K562 (cell line): ENCODE data around the gene EXOC4. TPM values are rescaled to one million over a fixed set of nuclear protein-coding genes. Genes with fewer than 3 reads are reported as not detected.

Source experiments
- ARID4B ChIP-seq: sonication (generic); formaldehyde crosslinking; IDR thresholded peaks from 2 replicates; pipeline ENCODE4 v1.8.0; 2022; ENCODE audit warnings: mild to moderate bottlenecking, missing genetic modification reagents
- KLF13 ChIP-seq: fragments of 450-650 bp; IDR thresholded peaks from 2 replicates; pipeline ENCODE4 v1.6.1; 2016; ENCODE audit warnings: missing genetic modification characterization, low read depth, mild to moderate bottlenecking, missing compliant biosample characterization, moderate library complexity, borderline replicate concordance
- KLF16 ChIP-seq: IDR thresholded peaks from 2 replicates; pipeline ENCODE4 v1.6.1; 2016; ENCODE audit warnings: antibody characterized with exemption
- PRPF4 ChIP-seq: fragments of 200-400 bp; formaldehyde crosslinking; IDR thresholded peaks from one replicate; pipeline ENCODE4 v1.6.1; 2017; ENCODE audit warnings: low read length, low read depth, mild to moderate bottlenecking; ENCODE audit not compliant: insufficient read depth, poor library complexity, severe bottlenecking
- PTTG1 ChIP-seq: fragments of 450-650 bp; IDR thresholded peaks from 2 replicates; pipeline ENCODE4 v1.6.1; 2016; ENCODE audit warnings: low read depth, mild to moderate bottlenecking, missing genetic modification characterization, missing compliant biosample characterization
- RAD21 ChIP-seq, 2 experiments: fragments of 250-450 bp in 1 of 2; fragments of 450-650 bp in 1 of 2; sonication (Bioruptor Pico) in 1 of 2; formaldehyde crosslinking in 1 of 2; IDR thresholded peaks in 1 of 2; conservative IDR thresholded peaks in 1 of 2; 2 replicates each; pipeline versions ENCODE4 v1.4.0 to v1.8.0; 2020 to 2022; ENCODE audit warnings: mild to moderate bottlenecking in 2 of 2, moderate library complexity in 1 of 2
- RBM17 ChIP-seq: fragments of 200-400 bp; formaldehyde crosslinking; IDR thresholded peaks from 2 replicates; pipeline ENCODE4 v1.6.1; 2017; ENCODE audit warnings: low read depth, mild to moderate bottlenecking, low read length, borderline replicate concordance
- RBM39 ChIP-seq: fragments of 200-400 bp; formaldehyde crosslinking; optimal IDR thresholded peaks from 2 replicates; pipeline ENCODE3; 2018; ENCODE audit warnings: low read depth, low read length
- RUNX1 ChIP-seq: sonication (generic); IDR thresholded peaks from 2 replicates; pipeline ENCODE4 v1.6.1; 2016; ENCODE audit warnings: antibody characterized with exemption, low read depth
- ZBTB17 ChIP-seq: fragments of 450-650 bp; formaldehyde crosslinking; IDR thresholded peaks from 2 replicates; pipeline ENCODE4 v1.4.0; 2020; ENCODE audit warnings: mild to moderate bottlenecking
- ZNF699 ChIP-seq: fragments of 250-450 bp; sonication (Bioruptor Pico); IDR thresholded peaks from 2 replicates; pipeline ENCODE4 v1.8.0; 2021; ENCODE audit warnings: mild to moderate bottlenecking, moderate library complexity; ENCODE audit not compliant: insufficient replicate concordance
- ZNF75A ChIP-seq: fragments of 450-650 bp; formaldehyde crosslinking; IDR thresholded peaks from 2 replicates; pipeline ENCODE4 v1.4.0; 2020; ENCODE audit warnings: mild to moderate bottlenecking
- ZNF76 ChIP-seq: fragments of 250-450 bp; sonication (Bioruptor Pico); IDR thresholded peaks from 2 replicates; pipeline ENCODE4 v1.4.0; 2020; ENCODE audit warnings: mild to moderate bottlenecking, moderate library complexity, borderline replicate concordance
- polyA plus RNA-seq, 8 experiments: library from polyadenylated mRNA; depleted of rRNA in 4 of 8; stranded (reverse) in 5 of 8; unstranded in 3 of 8; fragments of >200 nt; fragmentation: Nextera tagmentation in 2 of 8; fragmentation: Illumina TruSeq in 1 of 8; extraction: Ambion mirVana in 2 of 8; extraction: Trizol in 1 of 8; gene quantifications; 2 replicates each; pipeline versions ENCODE4 v1.2.1 to v1.2.3, GENCODE V29; 2011 to 2014; ENCODE audit warnings: inconsistent platforms in 1 of 8, missing spikeins in 1 of 8
- total RNA-seq, 7 experiments: library from RNA; depleted of rRNA in 6 of 7; stranded (reverse); fragments of >200 nt in 6 of 7; fragmentation: Illumina TruSeq in 2 of 7; extraction: Trizol in 2 of 7; gene quantifications; 2 replicates each; pipeline versions ENCODE4 v1.2.1 to v1.2.3, GENCODE V29; 2011 to 2021; ENCODE audit warnings: low replicate concordance in 1 of 7

EXOC4 gene
- total and polyA plus RNA-seq, 9 of the 15 experiments (the other 6 are each of a cell fraction or from before 2014, with no cell fraction given), result 18.5 to 73.1 (median 46.6) TPM

- TF ChIP-seq ARID4B (no peak), PTTG1 (tag) (no peak), RBM17 (no peak), ZBTB17 (no peak), ZNF76 (CRISPR knock-in tag) (no peak), PRPF4 (no peak), ZNF699 (CRISPR knock-in tag) (no peak), RBM39 (no peak), RUNX1 (no peak), KLF13 (tag) (no peak), KLF16 (no peak), RAD21 (CRISPR knock-in tag; conservative IDR thresholded peaks at IDR 0.05 in 1 of 2, IDR thresholded peaks at IDR 0.05 in 1 of 2) (no peak), ZNF75A (no peak)
- TF ChIP-seq, all 486 proteins: peak for 0
These were observed 138.3 kb downstream of the EXOC4 start (continued) for GRCh38 chr7:133391206-133391605.
